Fibroblast of skin of abdomen (primary cell): Measurements from ENCODE around the gene CADPS2.

Experiments used
- DNase-seq: peaks from one replicate; pipeline ENCODE4 v3.0.0-alpha.2; 2013

CADPS2 gene

GRCh38 chr7:122352454-122352853 lies 533.8 kb downstream of the CADPS2 start:
- DNase-seq, result no peak

- DNase-seq, result no peak
Observed at GRCh38 chr7:122350701-122351100, 535.6 kb downstream of the CADPS2 start.

DNA sequence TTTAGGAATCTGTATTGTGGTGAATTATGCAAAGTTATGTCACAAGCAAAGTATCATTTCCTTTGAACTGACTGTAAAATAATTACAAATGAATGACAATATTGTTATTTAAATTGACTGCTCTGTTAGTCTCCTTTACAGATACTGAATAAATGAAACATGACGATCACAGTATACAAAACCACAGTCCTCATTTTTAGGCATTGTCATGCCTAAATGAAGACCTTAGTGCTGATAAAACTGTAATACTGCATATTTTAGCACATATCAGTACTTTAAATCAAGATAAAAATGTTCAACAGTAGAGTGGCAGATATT lies 542.0 kb downstream of the CADPS2 start:
- DNase-seq, result no peak

DNA sequence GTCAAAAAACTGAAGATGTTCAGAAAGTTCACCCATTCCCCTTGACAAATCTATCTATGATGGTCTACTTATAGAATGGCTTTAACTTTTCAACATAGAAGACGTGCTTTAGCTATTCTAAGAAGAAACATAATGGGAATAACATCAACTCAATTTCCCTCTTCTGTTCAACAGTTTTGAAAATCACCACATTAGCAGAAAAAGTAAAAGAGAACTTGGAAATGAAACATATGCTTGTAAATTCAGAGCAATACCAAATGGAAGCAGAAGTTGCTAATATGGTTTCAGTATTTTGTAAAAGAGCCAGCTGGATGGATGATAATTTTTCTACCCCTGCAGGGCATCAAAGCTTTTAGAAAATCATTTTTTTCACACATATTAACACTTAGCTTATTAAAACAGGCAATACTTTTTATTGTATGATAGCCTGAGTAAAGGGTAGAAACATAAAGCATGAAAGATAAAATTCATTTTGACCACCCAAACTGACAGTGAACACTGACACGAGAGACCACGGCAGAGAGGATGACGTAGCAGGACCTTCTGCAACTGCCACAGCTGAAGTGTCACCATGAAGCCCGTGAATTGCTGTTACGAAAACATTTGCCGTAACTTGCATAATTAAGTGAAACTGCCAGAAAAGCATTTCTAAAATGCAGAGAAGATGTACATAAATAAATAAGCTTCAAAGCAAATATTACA lies 542.5 kb downstream of the CADPS2 start:
- no peak for DNase-seq

DNA sequence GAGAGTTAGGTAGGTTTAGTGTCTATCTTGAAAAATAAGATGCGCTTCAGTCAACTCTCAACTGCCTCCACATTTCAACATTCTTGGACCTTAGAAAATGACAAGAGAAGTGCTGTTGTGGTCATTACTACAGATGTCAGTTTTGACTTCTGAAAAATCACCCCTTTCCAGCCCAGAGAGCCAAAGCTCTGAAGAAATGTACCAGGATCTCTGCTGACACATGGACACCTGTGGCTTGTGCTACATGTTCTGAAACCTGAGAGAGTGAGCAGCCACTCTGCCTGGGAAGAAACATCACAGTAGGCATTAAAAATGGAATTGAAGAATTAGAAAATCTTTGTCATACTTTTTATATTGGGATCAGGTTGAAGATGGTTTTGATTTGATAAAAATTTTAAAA lies 545.8 kb downstream of the CADPS2 start:
- DNase-seq, result no peak

DNA sequence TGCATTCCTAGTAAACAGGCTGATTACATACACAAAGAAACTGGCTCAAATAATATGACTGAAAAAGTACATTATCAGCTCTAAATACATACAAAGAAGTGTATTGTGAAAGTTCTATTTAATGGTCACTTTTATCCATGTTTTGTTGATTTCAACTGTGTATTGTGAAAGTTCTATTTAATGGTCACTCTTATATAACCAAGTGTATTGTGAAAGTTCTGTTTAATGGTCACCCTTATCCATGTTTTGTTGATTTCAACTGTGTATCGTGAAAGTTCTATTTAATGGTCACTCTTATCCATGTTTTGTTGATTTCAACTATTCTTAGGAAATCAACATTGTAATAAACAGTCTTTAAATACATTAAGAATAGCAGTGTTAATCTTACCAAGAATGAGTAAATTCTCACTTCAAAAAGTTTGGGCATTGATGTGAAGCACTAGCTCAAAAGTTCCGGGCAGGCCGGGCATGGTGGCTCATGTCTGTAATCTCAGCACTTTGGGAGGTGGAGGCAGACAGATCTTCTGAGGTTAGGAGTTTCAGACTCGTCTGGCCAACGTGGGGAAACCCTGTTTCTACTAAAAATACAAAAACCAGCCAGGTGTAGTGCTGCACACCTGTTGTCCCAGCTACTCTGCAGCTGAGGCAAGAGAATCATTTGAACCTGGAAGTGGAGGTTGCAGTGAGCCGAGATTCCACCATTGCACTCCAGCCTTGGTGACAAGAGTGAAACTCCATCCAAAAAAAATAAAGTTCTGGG lies 546.9 kb downstream of the CADPS2 start:
- DNase-seq, result no peak

- DNase-seq, result no peak
Observed at GRCh38 chr7:122337011-122337410, 549.2 kb downstream of the CADPS2 start.

DNA sequence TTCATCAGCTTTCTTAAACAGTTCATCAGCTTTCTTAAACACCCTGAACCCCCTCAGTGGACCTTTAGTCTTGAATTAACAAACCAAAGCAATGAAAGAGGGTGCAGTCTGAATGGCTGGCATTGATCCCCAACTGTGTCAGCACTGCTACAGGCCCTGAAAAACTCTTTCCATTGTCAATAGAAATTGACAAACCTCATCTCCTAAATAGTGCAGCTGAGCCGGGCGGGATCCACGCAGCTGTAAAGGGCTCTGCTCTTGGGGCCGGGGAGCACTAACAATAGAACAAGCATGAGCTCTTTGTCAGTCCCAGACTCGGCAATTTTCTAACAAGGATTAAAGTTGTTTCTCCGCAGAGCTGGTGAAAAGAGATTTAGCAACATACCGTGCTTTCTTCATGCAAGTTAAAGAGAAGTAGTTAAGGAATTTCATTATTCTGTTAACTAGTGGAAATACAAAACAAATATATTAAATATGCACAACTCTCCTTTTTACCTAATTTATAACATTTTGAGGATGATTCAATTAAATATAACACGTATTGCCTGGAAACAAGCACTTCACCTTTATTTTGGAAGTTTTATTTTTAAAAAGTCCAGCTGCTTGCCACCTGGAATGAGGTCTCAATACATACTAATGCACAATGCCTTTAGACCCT lies 557.0 kb downstream of the CADPS2 start:
- no peak for DNase-seq

DNA sequence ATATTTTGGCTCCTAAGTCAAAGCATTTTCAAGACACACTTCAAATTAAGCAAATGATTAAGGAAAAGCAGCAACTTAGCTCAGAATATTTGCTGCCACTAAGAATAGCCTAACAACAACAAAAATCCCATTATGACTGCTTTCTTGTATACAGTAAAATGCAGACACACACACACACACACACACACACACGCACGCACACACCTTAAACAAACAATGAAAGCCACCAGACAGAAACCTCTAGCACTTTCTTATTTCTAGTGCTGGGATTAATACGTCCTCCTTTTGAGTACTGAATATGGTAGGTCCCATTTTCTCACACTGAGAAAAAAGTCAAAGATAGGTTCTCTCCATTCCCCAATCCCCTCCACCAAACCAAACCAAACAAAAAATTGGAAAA lies 558.3 kb downstream of the CADPS2 start:
- no peak for DNase-seq

- no peak for DNase-seq
Observed at GRCh38 chr7:122316467-122317388, 569.5 kb downstream of the CADPS2 start.

GRCh38 chr7:122315507-122316466 lies 570.5 kb downstream of the CADPS2 start:
- no peak for DNase-seq

- DNase-seq, result no peak
Observed at GRCh38 chr7:122314284-122314683, 572.0 kb downstream of the CADPS2 start.

DNA sequence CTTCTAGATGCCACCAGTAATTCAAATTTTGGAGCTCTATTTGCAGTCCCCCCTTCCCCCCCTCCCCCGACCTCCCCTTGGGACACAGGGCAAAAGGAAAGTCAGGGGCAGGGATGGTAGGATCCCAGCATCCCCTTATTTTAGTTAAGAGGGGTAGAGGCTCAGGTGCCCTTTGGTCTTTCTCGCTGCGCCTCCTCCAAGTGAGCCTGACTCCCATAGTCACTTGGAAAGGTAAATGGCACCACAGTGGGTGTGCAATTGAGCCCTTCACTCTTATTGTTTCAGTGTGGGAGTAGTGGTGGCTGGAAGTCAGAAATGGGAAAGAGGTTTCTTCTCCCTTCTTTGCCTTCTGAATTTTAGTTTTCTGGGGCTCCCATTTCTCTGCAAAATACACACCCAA lies 573.5 kb downstream of the CADPS2 start:
- DNase-seq, result no peak

- DNase-seq, result no peak
Observed at GRCh38 chr7:122311734-122312450, 574.4 kb downstream of the CADPS2 start.

DNA sequence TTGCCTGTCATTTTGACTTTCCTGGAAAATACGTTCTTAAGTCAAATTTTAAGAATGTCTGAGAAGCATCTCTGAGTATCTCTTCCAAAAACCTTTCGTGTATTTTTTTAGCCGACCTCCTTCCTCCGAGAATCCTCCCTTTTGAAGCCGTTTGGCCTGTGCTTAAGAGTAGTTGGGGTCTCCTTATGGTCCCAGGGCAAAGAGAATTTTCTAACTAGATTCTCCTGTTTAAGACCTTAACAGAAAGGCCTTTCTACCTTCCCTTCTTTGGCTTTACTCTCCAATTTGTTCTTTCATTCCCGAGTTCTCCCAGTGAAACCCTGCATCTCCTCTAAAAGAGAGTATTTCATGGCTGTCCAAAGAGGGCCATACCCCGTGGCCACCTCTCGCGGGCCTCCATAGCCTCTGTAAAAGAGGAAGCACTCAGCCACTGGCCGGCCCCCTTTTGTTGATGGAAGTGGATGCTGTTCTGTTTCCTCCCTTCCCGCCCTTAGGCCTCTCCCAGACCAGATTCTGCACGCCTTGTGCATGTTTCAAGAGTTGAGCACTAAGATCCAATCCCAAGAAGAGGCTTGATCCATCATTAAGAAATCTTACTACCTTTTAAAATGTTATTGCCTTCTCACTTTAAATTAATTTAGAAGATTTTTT lies 575.1 kb downstream of the CADPS2 start:
- DNase-seq, result no peak

GRCh38 chr7:122310119-122311021 lies 575.9 kb downstream of the CADPS2 start:
- DNase-seq, result no peak

- no peak for DNase-seq
Observed at GRCh38 chr7:122309421-122309820, 576.8 kb downstream of the CADPS2 start.

GRCh38 chr7:122307228-122307621 lies 579.0 kb downstream of the CADPS2 start:
- no peak for DNase-seq
